Activated B cell treated with CpG ODN at 0.5 μM for 24 hours (primary cell): Measurements from ENCODE around the gene MAEL. TPM values are rescaled to one million over a fixed set of nuclear protein-coding genes. Genes with fewer than 3 reads are reported as not detected.

Source experiments
- ATAC-seq: fragments of 200-7000 bp; cut with Tn5 transposase; one replicate; pipeline ENCODE4 v1.10.0; 2021; ENCODE audit warnings: low read depth, mild to moderate bottlenecking, moderate library complexity
- CTCF ChIA-PET: fragments of 350-600 bp; sonication (Branson Sonifier 250); formaldehyde crosslinking; loops from one replicate; lab custom pipeline; 2021; ENCODE audit warnings: antibody characterized with exemption; lab: Charles Lee
- POLR2A ChIA-PET: fragments of 350-600 bp; sonication (Branson Sonifier 250); formaldehyde crosslinking; loops from one replicate; lab custom pipeline; 2021; ENCODE audit warnings: antibody characterized with exemption; lab: Charles Lee
- DNase-seq: peaks from one replicate; pipeline ENCODE4 v3.0.0; 2022
- H3K27ac Mint-ChIP-seq: one replicate; pipeline ENCODE4 v1.8.0; 2020; ENCODE audit warnings: mixed read lengths
- H3K27me3 Mint-ChIP-seq: one replicate; pipeline ENCODE4 v1.8.0; 2021; ENCODE audit warnings: mixed read lengths
- H3K36me3 Mint-ChIP-seq: one replicate; pipeline ENCODE4 v1.8.0; 2021; ENCODE audit warnings: low read depth, mixed read lengths
- H3K4me1 Mint-ChIP-seq: one replicate; pipeline ENCODE4 v1.8.0; 2021; ENCODE audit warnings: mixed read lengths
- H3K4me3 Mint-ChIP-seq: one replicate; pipeline ENCODE4 v1.8.0; 2020; ENCODE audit warnings: mild to moderate bottlenecking, mixed read lengths
- H3K9me3 Mint-ChIP-seq: one replicate; pipeline ENCODE4 v1.8.0; 2020; ENCODE audit warnings: mixed read lengths
- CTCF ChIP-seq: fragments of 200-600 bp; IDR thresholded peaks from one replicate; pipeline ENCODE4 v1.8.0; 2022; ENCODE audit warnings: antibody characterized with exemption, mild to moderate bottlenecking
- intact Hi-C: fragments of 100-400 bp; cut with micrococcal nuclease; formaldehyde crosslinking; loops from one replicate; pipeline ENCODE4 v1.15.1; 2024
- total RNA-seq: library from RNA; stranded (reverse); gene quantifications from 2 replicates; pipeline ENCODE4 v1.2.3, GENCODE V29; 2022

The MAEL gene
- total RNA-seq, 1 donor from 2014 or later: not detected

GRCh38 chr1:166978821-166979220, 10.3 kb upstream of the MAEL start:
- intact Hi-C loops: loop anchor here (5.0 kb wide), 2 partner anchors 63 to 78 kb away; no protein-coding TSS in a partner anchor
- ChIA-PET POLR2A (no interaction called here), CTCF (interaction anchor here (1.3 to 2.2 kb wide), 2 partner anchors 68 to 80 kb away, joined by 4 to 10 read pairs; no protein-coding TSS in a partner anchor)

DNA sequence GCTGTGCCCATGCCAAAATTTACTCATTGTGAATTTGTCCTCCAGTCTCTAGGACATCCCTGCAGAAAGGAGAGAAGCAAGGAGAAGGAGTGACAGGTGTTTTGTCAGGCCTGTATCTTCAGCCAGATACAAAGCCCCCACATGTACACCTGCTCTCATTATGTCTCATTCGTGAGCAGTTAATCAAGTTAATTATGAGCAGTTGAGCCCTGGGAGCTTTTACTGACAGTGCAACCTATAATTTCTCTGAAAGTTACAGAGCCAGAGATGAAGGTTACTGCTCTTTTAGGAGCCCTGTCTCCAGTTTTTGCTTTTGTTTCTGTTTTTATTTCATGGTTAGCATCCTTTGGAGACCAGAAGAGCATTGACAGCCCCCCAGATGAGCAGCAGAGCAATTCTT, 8.7 kb upstream of the MAEL start:
- POLR2A ChIA-PET: no interaction called here
- CTCF ChIA-PET: interaction anchor here (1.3 kb wide), 1 partner anchor 77 kb away, joined by 4 read pairs; no protein-coding TSS in a partner anchor
- peaks cover 16% of the 10 kb centered on the region for H3K27me3 Mint-ChIP-seq
- no peak for TF ChIP-seq CTCF
- DNase-seq (no peak), ATAC-seq (no peak)
- no peaks in the 10 kb centered on the region for H3K9me3 Mint-ChIP-seq
- no peak overlapping the region for H3K4me3 Mint-ChIP-seq
- peaks cover 9% of the 10 kb centered on the region for H3K4me1 Mint-ChIP-seq
- intact Hi-C loops: no loop called here
- H3K27ac Mint-ChIP-seq: no peak overlapping the region
- H3K36me3 Mint-ChIP-seq: no peaks in the 10 kb centered on the region

More at GRCh38 chr1:166978821-166979220, 10.3 kb upstream of the MAEL start:
- no peak for DNase-seq
- Mint-ChIP-seq H3K4me1 (peaks cover 15% of the 10 kb centered on the region), H3K27me3 (peaks cover 15% of the 10 kb centered on the region), H3K36me3 (no peaks in the 10 kb centered on the region), H3K4me3 (no peak overlapping the region), H3K27ac (no peak overlapping the region), H3K9me3 (no peaks in the 10 kb centered on the region)
- no peak for TF ChIP-seq CTCF
- no peak for ATAC-seq

DNA sequence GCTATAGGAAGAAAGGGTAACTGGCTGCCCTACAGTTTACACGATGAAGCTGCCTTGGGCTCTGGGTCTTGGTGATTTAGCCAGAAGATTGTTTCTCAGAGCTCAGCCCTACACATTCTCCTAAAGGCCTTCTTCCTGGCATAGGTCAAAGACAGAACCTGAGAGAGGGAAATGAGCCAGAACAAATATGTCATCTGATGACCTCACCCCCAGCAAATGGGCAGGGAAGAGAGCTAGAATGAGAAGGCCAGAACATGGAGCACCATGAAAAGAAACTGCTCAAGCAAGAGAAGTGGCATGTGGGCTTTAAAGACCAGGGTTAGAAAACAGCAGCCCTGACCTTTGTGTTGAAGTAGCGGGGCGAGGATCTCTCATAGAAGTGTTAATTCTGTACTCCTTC, 8.3 kb upstream of the MAEL start:
- no peak for ATAC-seq
- peaks cover 19% of the 10 kb centered on the region for H3K27me3 Mint-ChIP-seq
- no peak overlapping the region for H3K4me3 Mint-ChIP-seq
- DNase-seq: no peak
- H3K36me3 Mint-ChIP-seq: no peaks in the 10 kb centered on the region
- POLR2A ChIA-PET: no interaction called here
- intact Hi-C loops: no loop called here
- no peak for TF ChIP-seq CTCF
- no peak overlapping the region for H3K27ac Mint-ChIP-seq
- H3K9me3 Mint-ChIP-seq: peaks cover 2% of the 10 kb centered on the region
- CTCF ChIA-PET: no interaction called here
- H3K4me1 Mint-ChIP-seq: peaks cover 8% of the 10 kb centered on the region

- DNase-seq (no peak), ATAC-seq (no peak)
- CTCF ChIA-PET: no interaction called here
- Mint-ChIP-seq H3K27me3 (peaks cover 20% of the 10 kb centered on the region), H3K4me1 (peaks cover 3% of the 10 kb centered on the region), H3K36me3 (no peaks in the 10 kb centered on the region), H3K27ac (no peak overlapping the region), H3K4me3 (no peak overlapping the region), H3K9me3 (peaks cover 4% of the 10 kb centered on the region)
- intact Hi-C loops: no loop called here
- POLR2A ChIA-PET: no interaction called here
- no peak for TF ChIP-seq CTCF
Observed at GRCh38 chr1:166981589-166981988, 7.5 kb upstream of the MAEL start.

GRCh38 chr1:166999075-166999474, 10.0 kb downstream of the MAEL start:
- no peak for ATAC-seq

More at GRCh38 chr1:166999075-166999474, 10.0 kb downstream of the MAEL start:
- ChIA-PET POLR2A (no interaction called here), CTCF (no interaction called here)
- Mint-ChIP-seq H3K4me1 (no peaks in the 10 kb centered on the region), H3K27me3 (peaks cover 17% of the 10 kb centered on the region), H3K9me3 (peaks cover 7% of the 10 kb centered on the region), H3K27ac (no peak overlapping the region), H3K4me3 (no peak overlapping the region), H3K36me3 (no peaks in the 10 kb centered on the region)
- no peak for TF ChIP-seq CTCF
- DNase-seq: no peak
- intact Hi-C loops: no loop called here
